ENCODE data around the gene FZD10.

DNA sequence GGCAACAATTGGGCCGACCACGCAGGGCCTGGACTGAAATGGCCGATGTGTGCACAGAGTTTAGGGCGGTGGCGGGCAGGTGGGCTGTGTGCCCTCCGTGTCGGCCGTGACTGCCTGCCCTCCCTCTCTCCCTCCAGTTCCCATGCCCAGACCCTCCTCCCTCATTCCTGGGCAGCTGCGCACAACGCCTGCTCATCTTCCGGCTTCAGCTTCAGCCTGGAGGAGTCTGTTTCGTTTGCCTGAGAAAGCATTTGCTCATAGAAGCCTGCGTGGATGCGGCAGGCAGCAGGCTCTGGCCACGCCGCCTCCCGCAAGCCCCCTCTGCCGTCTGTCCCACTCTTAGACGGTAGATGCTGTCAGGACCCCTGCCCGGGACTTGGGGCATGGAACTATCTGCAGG lies 47.3 kb upstream of the FZD10 start:
- TF ChIP-seq, protein P1, sequence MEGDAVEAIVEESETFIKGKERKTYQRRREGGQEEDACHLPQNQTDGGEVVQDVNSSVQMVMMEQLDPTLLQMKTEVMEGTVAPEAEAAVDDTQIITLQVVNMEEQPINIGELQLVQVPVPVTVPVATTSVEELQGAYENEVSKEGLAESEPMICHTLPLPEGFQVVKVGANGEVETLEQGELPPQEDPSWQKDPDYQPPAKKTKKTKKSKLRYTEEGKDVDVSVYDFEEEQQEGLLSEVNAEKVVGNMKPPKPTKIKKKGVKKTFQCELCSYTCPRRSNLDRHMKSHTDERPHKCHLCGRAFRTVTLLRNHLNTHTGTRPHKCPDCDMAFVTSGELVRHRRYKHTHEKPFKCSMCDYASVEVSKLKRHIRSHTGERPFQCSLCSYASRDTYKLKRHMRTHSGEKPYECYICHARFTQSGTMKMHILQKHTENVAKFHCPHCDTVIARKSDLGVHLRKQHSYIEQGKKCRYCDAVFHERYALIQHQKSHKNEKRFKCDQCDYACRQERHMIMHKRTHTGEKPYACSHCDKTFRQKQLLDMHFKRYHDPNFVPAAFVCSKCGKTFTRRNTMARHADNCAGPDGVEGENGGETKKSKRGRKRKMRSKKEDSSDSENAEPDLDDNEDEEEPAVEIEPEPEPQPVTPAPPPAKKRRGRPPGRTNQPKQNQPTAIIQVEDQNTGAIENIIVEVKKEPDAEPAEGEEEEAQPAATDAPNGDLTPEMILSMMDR (IDR thresholded peaks at IDR 0.05; ENCODE audit: poor library complexity) = no peak
- no peak for TF ChIP-seq EZH2phosphoT487 (IDR thresholded peaks at IDR 0.05; ENCODE audit: low read depth, severe bottlenecking, unreplicated experiment)
